Neuronal stem cell (in vitro differentiated cells): ENCODE data around the gene ZSWIM4.

ENCODE experiments used
- DNase-seq: peaks from one replicate; pipeline ENCODE4 v3.0.0-alpha.2; 2013; ENCODE audit warnings: low spot score
- H2AFZ ChIP-seq: one replicate; pipeline ENCODE4 v1.6.1; 2013; ENCODE audit warnings: mild to moderate bottlenecking, low read length, inconsistent platforms
- H2AK5ac ChIP-seq: 2 replicates; pipeline ENCODE4 v1.6.1; 2013; ENCODE audit warnings: low read depth, mild to moderate bottlenecking, inconsistent platforms, low read length, moderate library complexity, mixed read lengths
- H2BK120ac ChIP-seq: 2 replicates; pipeline ENCODE4 v1.6.1; 2013; ENCODE audit warnings: low read depth, mild to moderate bottlenecking, inconsistent platforms, low read length, moderate library complexity, mixed read lengths
- H2BK12ac ChIP-seq: one replicate; pipeline ENCODE4 v1.6.1; 2013; ENCODE audit warnings: low read length, inconsistent platforms
- H2BK15ac ChIP-seq: 2 replicates; pipeline ENCODE4 v1.6.1; 2013; ENCODE audit warnings: mild to moderate bottlenecking, low read length, inconsistent platforms, mixed read lengths
- H2BK5ac ChIP-seq: one replicate; pipeline ENCODE4 v1.6.1; 2013; ENCODE audit warnings: inconsistent platforms, mild to moderate bottlenecking, low read length, moderate library complexity
- H3K14ac ChIP-seq: one replicate; pipeline ENCODE4 v1.6.1; 2013; ENCODE audit warnings: low read length, inconsistent platforms
- H3K18ac ChIP-seq: 2 replicates; pipeline ENCODE4 v1.6.1; 2013; ENCODE audit warnings: low read length, inconsistent platforms
- H3K23ac ChIP-seq: 2 replicates; pipeline ENCODE4 v1.6.1; 2013; ENCODE audit warnings: low read depth, mild to moderate bottlenecking, mixed read lengths, low read length, inconsistent platforms; ENCODE audit not compliant: poor library complexity
- H3K27ac ChIP-seq: replicated peaks from 3 replicates; pipeline ENCODE4 v1.5.1; 2013; ENCODE audit warnings: low read length, inconsistent platforms
- H3K27me3 ChIP-seq, 3 experiments: 2 replicates each; pipeline ENCODE4 v1.6.1; 2013; ENCODE audit warnings: low read length in 3 of 3, mild to moderate bottlenecking in 2 of 3, inconsistent platforms in 1 of 3, low read depth in 1 of 3, mixed read lengths in 1 of 3, moderate library complexity in 1 of 3; ENCODE audit not compliant: control insufficient read depth in 3 of 3, insufficient read depth in 3 of 3
- H3K36me3 ChIP-seq, 2 donors: replicated peaks in 1 of 2; 2 replicates each; pipeline ENCODE4 v1.6.1; 2013; ENCODE audit warnings: low read length in 2 of 2; ENCODE audit not compliant: control insufficient read depth in 2 of 2, insufficient read depth in 2 of 2
- H3K4ac ChIP-seq: 2 replicates; pipeline ENCODE4 v1.6.1; 2013; ENCODE audit warnings: inconsistent platforms, mild to moderate bottlenecking, low read length, moderate library complexity
- H3K4me1 ChIP-seq, 2 donors: 1 replicate in 1 of 2; 2 replicates in 1 of 2; pipeline ENCODE4 v1.6.1; 2013; ENCODE audit warnings: low read length in 2 of 2, low read depth in 1 of 2; ENCODE audit not compliant: control insufficient read depth in 2 of 2, insufficient read depth in 1 of 2
- H3K4me2 ChIP-seq: one replicate; pipeline ENCODE4 v1.6.1; 2013; ENCODE audit warnings: mild to moderate bottlenecking, low read length, inconsistent platforms; ENCODE audit not compliant: insufficient read depth, poor library complexity, severe bottlenecking
- H3K4me3 ChIP-seq, 2 donors: 2 replicates each; pipeline ENCODE4 v1.5.1; 2013; ENCODE audit warnings: low read length in 2 of 2, mild to moderate bottlenecking in 2 of 2, inconsistent platforms in 1 of 2, moderate library complexity in 1 of 2
- H3K79me1 ChIP-seq: one replicate; pipeline ENCODE4 v1.6.1; 2013; ENCODE audit warnings: low read depth, mild to moderate bottlenecking, inconsistent platforms, low read length, moderate library complexity
- H3K9ac ChIP-seq: one replicate; pipeline ENCODE4 v1.6.1; 2013; ENCODE audit warnings: mild to moderate bottlenecking, low read depth, low read length, inconsistent platforms; ENCODE audit not compliant: poor library complexity
- H3K9me3 ChIP-seq, 2 donors: replicated peaks in 1 of 2; 2 replicates each; pipeline versions ENCODE3 to v1.6.1; 2013; ENCODE audit warnings: low read length in 2 of 2, mild to moderate bottlenecking in 2 of 2, inconsistent platforms in 1 of 2, low read depth in 1 of 2, mixed read lengths in 1 of 2, moderate library complexity in 1 of 2; ENCODE audit not compliant: control insufficient read depth in 2 of 2, insufficient read depth in 1 of 2
- H4K8ac ChIP-seq: one replicate; pipeline ENCODE4 v1.6.1; 2013; ENCODE audit warnings: low read depth, mild to moderate bottlenecking, inconsistent platforms, low read length, moderate library complexity
- H4K91ac ChIP-seq: one replicate; pipeline ENCODE4 v1.6.1; 2013; ENCODE audit warnings: low read length, low read depth, mild to moderate bottlenecking, inconsistent platforms; ENCODE audit not compliant: poor library complexity
- WGBS, 2 donors: extraction: QIAGEN DNeasy Blood & Tissue Kit; methylation state at CpG; one replicate each; pipeline ENCODE4 v1.1.7; 2013; ENCODE audit warnings: missing lambda C conversion rate in 2 of 2, mixed read lengths in 1 of 2; ENCODE audit not compliant: insufficient read length in 2 of 2, insufficient replicate concordance in 1 of 2; ENCODE audit errors: extremely low coverage in 2 of 2; 5-methylcytosine and 5-hydroxymethylcytosine counted together

The ZSWIM4 gene

DNA sequence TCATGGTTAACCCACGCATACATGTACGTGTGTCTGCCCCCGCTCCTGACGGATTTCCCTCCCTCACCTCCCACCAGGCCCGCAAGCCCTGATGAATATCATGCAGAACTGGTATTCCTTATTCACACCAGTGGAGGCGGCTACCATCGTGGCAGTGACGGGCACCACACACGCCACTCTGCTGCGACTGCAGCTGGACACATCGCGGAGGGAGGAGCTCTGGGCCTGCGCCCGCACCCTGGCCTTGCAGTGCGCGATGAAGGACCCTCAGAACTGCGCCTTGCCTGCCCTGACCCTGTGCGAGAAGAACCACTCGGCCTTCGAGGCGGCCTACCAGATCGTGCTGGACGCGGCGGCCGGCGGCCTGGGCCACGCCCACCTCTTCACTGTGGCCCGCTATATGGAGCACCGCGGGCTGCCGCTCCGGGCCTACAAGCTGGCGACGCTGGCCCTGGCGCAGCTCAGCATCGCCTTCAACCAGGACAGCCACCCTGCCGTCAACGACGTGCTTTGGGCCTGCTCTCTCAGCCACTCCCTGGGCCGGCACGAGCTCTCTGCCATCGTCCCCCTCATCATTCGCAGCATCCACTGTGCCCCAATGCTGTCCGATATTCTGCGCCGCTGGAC lies 35.0 kb downstream of the ZSWIM4 start:
- Histone ChIP-seq H3K4me1 (peaks cover 0 to 6% of the 10 kb centered on the region in 2 donors), H3K9me3 (peaks cover 0 to 2% of the 10 kb centered on the region in 2 donors), H4K91ac (no peak overlapping the region), H3K18ac (no peak overlapping the region), H2BK15ac (no peak overlapping the region), H3K4ac (no peak overlapping the region), H2AFZ (no peak overlapping the region), H2AK5ac (no peak overlapping the region), H3K27me3 (no peaks in the 10 kb centered on the region), H3K4me3 (no peak overlapping the region), H2BK12ac (no peak overlapping the region), H3K36me3 (peaks cover 32 to 74% of the 10 kb centered on the region in 2 donors), H3K23ac (peak overlapping the region; percentile 65), H3K14ac (no peak overlapping the region), H4K8ac (no peak overlapping the region), H3K79me1 (peaks cover 11% of the 10 kb centered on the region), H3K27ac (no peak overlapping the region), H2BK5ac (peak overlapping the region; percentile 5), H2BK120ac (no peak overlapping the region), H3K4me2 (no peak overlapping the region), H3K9ac (no peak overlapping the region)
- no CpG with 5 or more reads among the region's 47 CpGs for WGBS, 2 donors
- no peak for DNase-seq

DNA sequence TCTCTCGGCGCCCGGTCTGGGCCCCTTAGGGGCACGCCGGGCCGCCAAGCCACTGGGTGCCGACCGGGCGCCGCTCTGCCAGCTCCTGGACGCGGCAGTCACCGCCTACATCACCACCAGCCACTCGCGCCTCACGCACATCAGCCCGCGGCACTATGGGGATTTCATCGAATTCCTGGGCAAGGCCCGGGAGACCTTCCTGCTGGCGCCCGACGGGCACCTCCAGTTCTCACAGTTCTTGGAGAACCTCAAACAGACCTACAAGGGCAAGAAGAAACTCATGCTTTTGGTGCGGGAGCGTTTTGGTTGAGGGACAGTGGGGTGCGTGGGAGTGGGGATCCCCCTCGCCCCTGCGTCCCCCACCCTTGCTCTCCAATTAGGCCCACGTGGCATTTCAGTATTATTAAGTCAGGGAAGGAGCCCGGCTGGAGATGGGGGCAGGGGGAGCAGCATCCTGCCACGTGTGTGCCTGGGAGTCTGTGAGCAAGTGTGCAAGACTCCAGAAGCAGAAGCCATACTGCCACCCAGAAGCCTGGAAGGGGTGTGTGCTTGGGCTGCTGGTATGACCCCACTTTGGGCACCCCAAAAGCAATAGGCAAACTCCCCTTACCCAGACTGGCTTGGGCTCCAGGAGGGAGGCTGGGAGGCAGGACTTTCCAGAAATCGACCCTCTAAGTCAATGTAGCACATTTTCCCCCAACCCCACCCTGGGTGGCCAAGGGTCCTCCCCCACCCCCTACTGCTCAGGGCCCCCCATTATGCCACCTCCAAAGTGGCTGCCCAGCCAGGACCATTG lies 35.7 kb downstream of the ZSWIM4 start:
- H2AK5ac ChIP-seq: no peak overlapping the region
- no peak overlapping the region for H3K9ac ChIP-seq
- H3K4me3 ChIP-seq: no peak overlapping the region
- no peak overlapping the region for H3K23ac ChIP-seq
- no peak overlapping the region for H3K4ac ChIP-seq
- H2AFZ ChIP-seq: no peak overlapping the region
- H3K18ac ChIP-seq: no peak overlapping the region
- H3K79me1 ChIP-seq: peaks cover 8% of the 10 kb centered on the region
- H3K4me1 ChIP-seq: peaks cover 0 to 6% of the 10 kb centered on the region in 2 donors
- no peak overlapping the region for H3K27ac ChIP-seq
- no peak overlapping the region for H2BK120ac ChIP-seq
- H3K14ac ChIP-seq: no peak overlapping the region
- H2BK5ac ChIP-seq: no peak overlapping the region
- no CpG with 5 or more reads among the region's 32 CpGs for WGBS, 2 donors
- peaks cover 0 to 2% of the 10 kb centered on the region in 2 donors for H3K9me3 ChIP-seq
- H4K8ac ChIP-seq: peak overlapping the region; percentile 82
- H3K36me3 ChIP-seq: peaks cover 27 to 72% of the 10 kb centered on the region in 2 donors
- no peaks in the 10 kb centered on the region for H3K27me3 ChIP-seq
- DNase-seq: no peak
- no peak overlapping the region for H4K91ac ChIP-seq
- H3K4me2 ChIP-seq: no peak overlapping the region
- H2BK15ac ChIP-seq: no peak overlapping the region
- H2BK12ac ChIP-seq: no peak overlapping the region

DNA sequence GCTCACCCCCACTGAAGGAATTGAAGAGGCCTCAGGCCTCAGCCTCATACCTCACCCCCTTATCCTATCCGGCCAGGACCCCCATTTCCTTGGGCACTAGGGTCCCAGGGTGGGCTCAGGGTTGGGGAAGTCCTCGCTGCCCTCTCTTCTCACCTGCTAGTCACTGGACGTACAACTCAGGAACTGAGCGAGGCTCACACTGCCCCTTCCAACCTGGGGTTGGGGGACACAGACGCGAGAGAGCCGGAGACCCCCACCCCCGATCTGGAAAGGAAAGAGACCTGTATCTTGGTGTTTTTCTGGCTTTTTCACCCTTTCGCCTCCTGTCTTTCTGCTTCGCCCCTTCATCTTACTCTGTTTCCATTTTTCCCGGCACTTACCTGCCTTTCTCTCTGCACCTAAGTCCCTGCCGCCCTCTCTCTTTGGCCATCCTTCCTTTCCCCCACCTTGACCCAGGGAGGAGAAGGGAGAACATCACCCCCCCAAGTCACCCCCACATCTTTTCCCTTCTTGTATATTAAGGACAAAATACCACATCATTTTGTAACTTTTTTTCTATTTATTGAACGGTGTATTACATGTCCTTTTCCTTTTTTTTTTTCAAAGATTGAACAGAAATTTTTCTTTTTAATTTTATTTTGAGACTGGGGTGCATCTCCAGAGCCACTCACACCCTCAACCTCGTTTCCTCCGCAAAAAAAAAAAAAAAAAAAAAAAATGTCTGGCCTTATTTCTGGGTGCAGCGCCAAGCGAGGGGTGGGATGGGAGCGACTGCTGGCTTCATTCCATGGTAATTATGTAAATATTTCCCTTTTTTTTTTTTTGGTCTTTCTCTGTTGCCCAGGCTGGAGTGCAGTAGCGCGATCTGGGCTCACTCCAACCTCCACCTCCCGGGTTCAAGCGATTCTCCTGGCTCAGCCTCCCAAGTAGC lies 36.6 kb downstream of the ZSWIM4 start:
- Histone ChIP-seq H2BK5ac (no peak overlapping the region), H3K27ac (no peak overlapping the region), H4K91ac (no peak overlapping the region), H2AK5ac (no peak overlapping the region), H3K4ac (no peak overlapping the region), H2BK15ac (no peak overlapping the region), H2BK120ac (no peak overlapping the region), H2BK12ac (no peak overlapping the region), H4K8ac (no peak overlapping the region), H3K4me1 (peaks cover 0 to 6% of the 10 kb centered on the region in 2 donors), H3K9me3 (peaks cover 0 to 2% of the 10 kb centered on the region in 2 donors), H3K14ac (no peak overlapping the region), H3K27me3 (no peaks in the 10 kb centered on the region), H3K79me1 (peaks cover 8% of the 10 kb centered on the region), H3K4me3 (no peak overlapping the region), H3K9ac (no peak overlapping the region), H3K18ac (no peak overlapping the region), H3K36me3 (peaks cover 24 to 64% of the 10 kb centered on the region in 2 donors), H3K4me2 (no peak overlapping the region), H2AFZ (no peak overlapping the region), H3K23ac (no peak overlapping the region)
- no CpG with 5 or more reads among the region's 22 CpGs for WGBS, 2 donors
- no peak for DNase-seq
